ENCODE measurements around the gene AZIN2.
"Not testable (repeated sequence)": the region's sequence is repeated elsewhere in the genome, so short reads cannot be mapped to it uniquely, and the experiment has no call there.

The AZIN2 gene

GRCh38 chr1:33080885-33081553, at the start of gene AZIN2:
AZIN2 (plus strand) TSS chr1:33081153; CDS start chr1:33082250, 1,097 bp downstream.
- no peak for FAIRE-seq

GRCh38 chr1:33031506-33031905, 49.4 kb upstream of the AZIN2 start:
- FAIRE-seq = no peak

GRCh38 chr1:33032126-33032869, 48.7 kb upstream of the AZIN2 start:
- no peak for FAIRE-seq

GRCh38 chr1:33036051-33036525, 44.9 kb upstream of the AZIN2 start:
- no peak for FAIRE-seq

- peak; percentile 79 for FAIRE-seq
Measured at GRCh38 chr1:33036526-33037503, 44.1 kb upstream of the AZIN2 start, which contains the start of gene AK2. AK2 (minus strand) TSS chr1:33036883; CDS start chr1:33036828, 55 bp downstream.

- FAIRE-seq = no peak
Measured at GRCh38 chr1:33039840-33040239, 41.1 kb upstream of the AZIN2 start.

- FAIRE-seq = no peak
Measured at GRCh38 chr1:33041026-33041425, 39.9 kb upstream of the AZIN2 start.

GRCh38 chr1:33042831-33043230, 38.1 kb upstream of the AZIN2 start:
- FAIRE-seq = no peak

GRCh38 chr1:33043267-33044092, 37.5 kb upstream of the AZIN2 start:
- FAIRE-seq = no peak

GRCh38 chr1:33045246-33045645, 35.7 kb upstream of the AZIN2 start:
- no peak for FAIRE-seq

GRCh38 chr1:33045814-33046213, 35.1 kb upstream of the AZIN2 start:
- no peak for FAIRE-seq

- not testable (repeated sequence) for FAIRE-seq
Measured at GRCh38 chr1:33046234-33046633, 34.7 kb upstream of the AZIN2 start.

GRCh38 chr1:33047290-33047689, 33.7 kb upstream of the AZIN2 start:
- no peak for FAIRE-seq

GRCh38 chr1:33047839-33048305, 33.1 kb upstream of the AZIN2 start:
- no peak for FAIRE-seq

- FAIRE-seq = no peak
Measured at GRCh38 chr1:33048426-33048825, 32.5 kb upstream of the AZIN2 start.

GRCh38 chr1:33049371-33049770, 31.6 kb upstream of the AZIN2 start:
- no peak for FAIRE-seq

- no peak for FAIRE-seq
Measured at GRCh38 chr1:33050221-33051076, 30.5 kb upstream of the AZIN2 start.

GRCh38 chr1:33055210-33056008, 25.5 kb upstream of the AZIN2 start:
- no peak for FAIRE-seq

- FAIRE-seq = no peak
Measured at GRCh38 chr1:33056426-33056825, 24.5 kb upstream of the AZIN2 start.

GRCh38 chr1:33057095-33057494, 23.9 kb upstream of the AZIN2 start:
- no peak for FAIRE-seq
